Nephron progenitor cell (in vitro differentiated cells): ENCODE data around the gene ZBTB11.
"Not testable (repeated sequence)": the region's sequence is repeated elsewhere in the genome, so short reads cannot be mapped to it uniquely, and the experiment has no call there.

Experiments used
- DNase-seq: peaks from one replicate; pipeline ENCODE4 v3.0.0; 2021
- H3K27ac Mint-ChIP-seq: 2 replicates; pipeline ENCODE4 v1.8.0; 2021; ENCODE audit warnings: mild to moderate bottlenecking, moderate library complexity, mixed read lengths
- H3K27me3 Mint-ChIP-seq: 2 replicates; pipeline ENCODE4 v1.8.0; 2021; ENCODE audit warnings: mild to moderate bottlenecking, low read depth, mixed read lengths; ENCODE audit not compliant: poor library complexity
- H3K36me3 Mint-ChIP-seq: 2 replicates; pipeline ENCODE4 v1.8.0; 2021; ENCODE audit warnings: low read depth, mixed read lengths
- H3K4me1 Mint-ChIP-seq: 2 replicates; pipeline ENCODE4 v1.8.0; 2021; ENCODE audit warnings: mixed read lengths
- H3K4me3 Mint-ChIP-seq: 2 replicates; pipeline ENCODE4 v1.8.0; 2021; ENCODE audit warnings: mild to moderate bottlenecking, moderate library complexity, mixed read lengths
- H3K9me3 Mint-ChIP-seq: 2 replicates; pipeline ENCODE4 v1.8.0; 2021; ENCODE audit warnings: mild to moderate bottlenecking, moderate library complexity, mixed read lengths
- CTCF ChIP-seq: fragments of 200-600 bp; sonication (generic); IDR thresholded peaks from 2 replicates; pipeline ENCODE4 v1.5.0; 2021; ENCODE audit warnings: antibody characterized with exemption

The ZBTB11 gene

GRCh38 chr3:101656651-101657050 is 20.3 kb downstream of the ZBTB11 start:
- TF ChIP-seq CTCF: no peak
- no peaks in the 10 kb centered on the region for H3K27me3 Mint-ChIP-seq
- no peaks in the 10 kb centered on the region for H3K4me1 Mint-ChIP-seq
- H3K36me3 Mint-ChIP-seq: peaks cover 89% of the 10 kb centered on the region
- H3K9me3 Mint-ChIP-seq: no peaks in the 10 kb centered on the region
- no peak overlapping the region for H3K4me3 Mint-ChIP-seq
- no peak overlapping the region for H3K27ac Mint-ChIP-seq
- no peak for DNase-seq

- H3K4me1 Mint-ChIP-seq: no peaks in the 10 kb centered on the region
- no peak for TF ChIP-seq CTCF
- H3K4me3 Mint-ChIP-seq: no peak overlapping the region
- H3K27me3 Mint-ChIP-seq: peaks cover 3% of the 10 kb centered on the region
- peaks cover 7% of the 10 kb centered on the region for H3K9me3 Mint-ChIP-seq
- DNase-seq: no peak
- H3K27ac Mint-ChIP-seq: no peak overlapping the region
- H3K36me3 Mint-ChIP-seq: peaks cover 41% of the 10 kb centered on the region
These were observed 30.2 kb downstream of the ZBTB11 start for GRCh38 chr3:101646726-101647125.

- H3K27me3 Mint-ChIP-seq: peaks cover 7% of the 10 kb centered on the region
- no peak for TF ChIP-seq CTCF
- no peak overlapping the region for H3K27ac Mint-ChIP-seq
- peaks cover 18% of the 10 kb centered on the region for H3K36me3 Mint-ChIP-seq
- DNase-seq: no peak
- H3K4me1 Mint-ChIP-seq: peaks cover 5% of the 10 kb centered on the region
- H3K4me3 Mint-ChIP-seq: no peak overlapping the region
- peaks cover 2% of the 10 kb centered on the region for H3K9me3 Mint-ChIP-seq
These were observed 32.9 kb downstream of the ZBTB11 start for GRCh38 chr3:101643861-101644613.

GRCh38 chr3:101643009-101643844 is 33.7 kb downstream of the ZBTB11 start:
- Mint-ChIP-seq H3K27me3 (peaks cover 7% of the 10 kb centered on the region), H3K27ac (no peak overlapping the region), H3K4me1 (peaks cover 9% of the 10 kb centered on the region), H3K9me3 (no peaks in the 10 kb centered on the region), H3K4me3 (no peak overlapping the region), H3K36me3 (peaks cover 9% of the 10 kb centered on the region)
- TF ChIP-seq CTCF: no peak
- DNase-seq: no peak

GRCh38 chr3:101642441-101642840 is 34.5 kb downstream of the ZBTB11 start:
- Mint-ChIP-seq H3K4me1 (peaks cover 16% of the 10 kb centered on the region), H3K27me3 (peaks cover 7% of the 10 kb centered on the region)
- no peak for TF ChIP-seq CTCF

GRCh38 chr3:101641397-101642115 is 35.4 kb downstream of the ZBTB11 start:
- H3K27me3 Mint-ChIP-seq, DNase-seq, H3K36me3 Mint-ChIP-seq, H3K27ac Mint-ChIP-seq, H3K4me3 Mint-ChIP-seq, H3K9me3 Mint-ChIP-seq: not testable (repeated sequence)
- peaks cover 16% of the 10 kb centered on the region for H3K4me1 Mint-ChIP-seq

More at GRCh38 chr3:101642441-101642840, 34.5 kb downstream of the ZBTB11 start:
- Mint-ChIP-seq H3K27ac (no peak overlapping the region), H3K9me3 (no peaks in the 10 kb centered on the region), H3K4me3 (no peak overlapping the region), H3K36me3 (peaks cover 2% of the 10 kb centered on the region)
- DNase-seq: no peak
